Ovary (tissue), 3 donors: ENCODE measurements around the gene GALNT6.

Experiments used
- CTCF ChIP-seq, 3 donors: fragments of 450-650 bp in 2 of 3; fragments of 200-600 bp in 1 of 3; IDR thresholded peaks; one replicate each; pipeline versions ENCODE4 v1.5.1 to v1.8.0; 2016 to 2022; ENCODE audit warnings: antibody characterized with exemption in 3 of 3, mild to moderate bottlenecking in 1 of 3
- EP300 ChIP-seq: sonication (generic); formaldehyde crosslinking; IDR thresholded peaks from one replicate; pipeline ENCODE4 v1.6.1; 2017; ENCODE audit warnings: antibody characterized with exemption
- POLR2A ChIP-seq: fragments of 450-650 bp; IDR thresholded peaks from one replicate; pipeline ENCODE4 v1.6.1; 2017; ENCODE audit warnings: antibody characterized with exemption, mild to moderate bottlenecking, moderate library complexity
- donor health status: DM: no; HTN: no; CAD: no.

DNA sequence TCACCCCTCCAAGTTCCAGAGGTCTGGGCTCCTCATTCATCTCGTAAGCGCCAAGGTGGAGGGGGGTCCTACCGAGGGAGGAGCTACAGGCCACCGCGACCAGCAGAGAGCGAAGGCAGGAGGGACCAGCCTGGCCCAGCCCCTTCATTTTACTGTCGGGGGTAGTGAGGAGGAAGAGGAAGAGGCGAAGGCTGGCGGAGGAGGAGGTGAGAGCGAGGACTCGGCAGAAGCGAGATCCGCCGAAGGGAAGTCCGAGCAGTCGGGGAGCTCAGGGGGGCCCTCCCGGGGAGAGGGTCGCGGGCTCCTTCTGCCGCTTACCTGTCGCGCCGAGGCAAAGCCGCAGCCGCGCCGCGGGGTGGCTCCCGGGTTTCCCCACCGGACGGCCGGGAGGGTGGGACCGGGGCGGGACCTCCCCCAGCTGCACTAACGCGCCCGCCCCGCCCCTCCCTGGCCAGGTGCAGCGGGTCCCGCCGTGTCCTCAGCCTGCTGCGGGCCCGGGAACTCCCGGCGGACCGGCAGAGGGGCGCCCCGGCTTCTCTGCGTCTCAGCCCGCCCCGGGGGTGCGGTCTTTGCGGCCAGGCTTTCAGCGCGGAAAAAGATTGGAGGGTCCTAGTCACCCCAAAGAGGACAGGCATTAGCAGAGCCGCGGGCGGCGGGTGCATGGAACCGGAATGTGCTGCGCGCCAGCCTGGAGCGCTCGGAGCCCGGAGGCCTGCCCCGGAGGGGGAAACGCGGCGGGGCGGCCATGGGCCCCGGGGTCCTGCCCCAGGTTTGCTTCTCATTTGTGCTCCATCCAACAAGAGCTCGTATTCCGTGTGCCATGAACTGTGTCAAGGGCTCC, at the start of gene GALNT6:
- no peak for TF ChIP-seq EP300
- no peak for TF ChIP-seq CTCF (IDR thresholded peaks at IDR 0.05)
- TF ChIP-seq POLR2A, result no peak
